ENCODE measurements around the gene KLF1.

Gene KLF1

GRCh38 chr19:12836529-12836863 is 50.5 kb downstream of the KLF1 start:
- DNase-seq = no peak

- DNase-seq = no peak
Measured at GRCh38 chr19:12834976-12835757, 51.8 kb downstream of the KLF1 start.

GRCh38 chr19:12834566-12834943 is 52.4 kb downstream of the KLF1 start, which contains the start of gene RTBDN:
TSS of gene RTBDN (minus strand) at chr19:12834579. CDS start at chr19:12829979, 4,600 bp downstream.
- no peak for DNase-seq

Data from NCI-H1048 (cell line).